ENCODE measurements around the gene PLEKHH2.
"Not testable (repeated sequence)": the region's sequence is repeated elsewhere in the genome, so short reads cannot be mapped to it uniquely, and the experiment has no call there.

The PLEKHH2 gene

GRCh38 chr2:43637030-43637803, at the start of gene PLEKHH2:
TSS of gene PLEKHH2 (plus strand) at chr2:43637260. CDS start at chr2:43644674, 7,414 bp downstream.
- peak; percentile 54 for DNase-seq

DNA sequence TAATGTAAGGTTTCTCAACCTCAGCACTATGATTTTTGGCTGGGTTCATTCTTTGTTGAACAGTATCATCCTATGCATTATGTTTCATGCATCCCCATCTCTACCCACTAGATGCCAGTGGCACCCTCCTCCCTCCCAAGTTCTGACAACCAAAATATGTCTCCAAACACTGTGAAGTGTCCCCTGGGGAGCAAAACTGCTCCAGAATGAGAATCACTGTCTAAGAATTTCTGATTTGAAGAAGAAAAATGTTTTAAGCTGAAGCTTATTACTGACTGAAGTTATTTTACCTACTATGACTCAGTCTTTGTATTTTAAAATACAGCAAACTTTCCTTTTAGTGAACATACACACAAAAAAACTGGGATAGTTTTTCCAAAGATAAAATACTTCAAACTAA, 44.6 kb upstream of the PLEKHH2 start:
- DNase-seq = no peak

- DNase-seq = peak; percentile 26
Observed at GRCh38 chr2:43593254-43593653, 43.8 kb upstream of the PLEKHH2 start.

DNA sequence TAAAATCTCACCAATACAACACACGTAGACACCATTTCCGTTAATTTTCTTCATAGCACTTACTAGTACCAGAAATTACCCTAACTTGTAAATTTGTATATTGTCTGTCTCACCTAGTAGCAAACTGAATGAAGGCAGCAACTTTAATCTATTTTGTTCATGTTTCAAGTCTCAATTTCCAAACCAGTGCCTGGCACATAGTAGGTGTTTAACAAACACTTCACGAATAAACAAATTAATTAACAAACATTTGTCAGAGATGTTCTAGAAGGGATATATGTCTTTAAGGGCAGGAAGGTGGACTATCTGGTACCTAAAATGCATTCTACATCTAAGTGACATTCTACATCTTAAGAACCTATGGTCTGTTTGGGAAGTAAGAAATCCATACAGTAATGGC, 42.2 kb upstream of the PLEKHH2 start:
- DNase-seq = no peak

DNA sequence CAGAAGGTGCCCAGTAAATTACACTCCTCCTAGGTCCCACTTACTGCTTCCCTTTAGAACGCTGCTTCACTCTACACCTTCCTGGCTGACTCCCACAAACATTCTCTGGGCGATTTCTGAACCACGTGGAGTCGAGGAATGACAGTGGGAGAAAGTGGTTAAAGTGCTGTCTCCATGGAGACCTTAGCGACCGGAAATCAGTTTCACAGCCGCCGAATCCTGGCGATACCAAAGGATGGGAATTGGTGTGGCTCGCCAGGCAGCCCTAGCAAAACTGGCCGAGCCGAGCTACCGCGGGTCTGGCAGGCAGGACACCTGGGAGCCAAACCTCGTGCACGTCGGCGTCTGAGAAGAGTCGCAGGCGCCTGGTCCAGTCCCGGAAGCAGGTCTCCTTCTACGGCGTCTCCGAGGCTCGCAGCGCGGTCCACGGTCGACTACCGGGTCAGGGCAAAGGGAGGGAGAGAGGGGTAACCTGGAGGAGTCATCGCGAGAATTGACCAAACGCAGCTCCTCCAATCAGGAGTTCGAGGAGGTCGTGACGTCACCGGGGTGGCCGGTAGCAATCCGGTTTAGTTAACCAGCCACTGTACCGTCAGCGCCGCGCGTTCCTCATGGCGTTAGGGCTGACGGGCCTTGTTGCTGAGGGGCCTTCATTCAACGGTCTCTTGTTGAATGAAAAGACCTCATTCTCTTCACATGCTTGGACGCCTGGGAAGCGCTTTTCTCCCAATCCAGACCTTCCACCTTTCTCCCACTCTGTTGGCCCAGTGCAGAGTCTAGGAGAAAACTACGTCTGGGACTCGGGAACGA, 41.3 kb upstream of the PLEKHH2 start, which contains the start of gene THADA:
Gene THADA, minus strand, starts transcription at position 436 of the 810 bp plus-strand sequence. CDS start 3,646 bp downstream, outside the sequence.
- peak; percentile 92 for DNase-seq

DNA sequence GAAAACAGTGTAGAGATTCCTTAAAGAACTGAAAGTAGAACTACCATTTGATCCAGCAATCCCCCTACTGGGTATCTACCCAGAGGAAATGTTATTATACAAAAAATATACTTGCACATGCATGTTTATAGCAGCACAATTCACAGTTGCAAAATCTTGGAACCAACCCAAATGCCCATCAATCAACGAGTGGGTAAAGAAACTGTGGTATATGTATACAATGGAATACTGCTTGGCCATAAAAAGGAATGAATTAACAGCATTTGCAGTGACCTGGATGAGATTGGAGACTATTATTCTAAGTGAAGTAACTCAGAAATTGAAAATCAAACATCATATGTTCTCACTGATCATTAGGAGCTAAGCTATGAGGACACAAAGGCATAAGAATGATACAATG, 36.5 kb upstream of the PLEKHH2 start:
- not testable (repeated sequence) for DNase-seq

- DNase-seq = no peak
Observed at GRCh38 chr2:43604674-43605073, 32.4 kb upstream of the PLEKHH2 start.

- no peak for DNase-seq
Observed at GRCh38 chr2:43605079-43605655, 31.9 kb upstream of the PLEKHH2 start.

- no peak for DNase-seq
Observed at GRCh38 chr2:43605851-43606250, 31.2 kb upstream of the PLEKHH2 start.

GRCh38 chr2:43609290-43609918, 27.7 kb upstream of the PLEKHH2 start:
- peak; percentile 38 for DNase-seq

- DNase-seq = no peak
Observed at GRCh38 chr2:43610361-43610760, 26.7 kb upstream of the PLEKHH2 start.

GRCh38 chr2:43611987-43612894, 24.8 kb upstream of the PLEKHH2 start:
- DNase-seq = peak; percentile 32

DNA sequence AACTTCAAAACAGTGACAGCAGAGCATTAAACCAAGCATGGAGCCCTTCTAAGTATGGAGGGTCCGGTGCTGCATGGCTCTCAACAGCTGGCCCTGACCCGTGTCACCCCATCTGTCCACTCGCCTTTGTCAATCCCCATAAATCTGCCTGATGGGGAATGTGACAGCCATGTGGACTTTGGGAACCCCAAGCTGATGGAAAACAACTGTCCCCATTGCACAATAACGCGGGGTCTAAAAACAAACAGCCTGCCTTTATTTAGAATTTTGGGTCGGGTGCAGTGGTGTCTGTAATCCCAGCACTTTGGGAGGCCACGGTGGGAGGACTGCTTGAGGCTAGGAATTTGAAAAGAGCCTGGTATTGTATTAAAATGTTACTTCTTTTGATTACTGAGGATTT, 24.1 kb upstream of the PLEKHH2 start:
- no peak for DNase-seq

GRCh38 chr2:43616967-43617680, 19.9 kb upstream of the PLEKHH2 start:
- no peak for DNase-seq

DNA sequence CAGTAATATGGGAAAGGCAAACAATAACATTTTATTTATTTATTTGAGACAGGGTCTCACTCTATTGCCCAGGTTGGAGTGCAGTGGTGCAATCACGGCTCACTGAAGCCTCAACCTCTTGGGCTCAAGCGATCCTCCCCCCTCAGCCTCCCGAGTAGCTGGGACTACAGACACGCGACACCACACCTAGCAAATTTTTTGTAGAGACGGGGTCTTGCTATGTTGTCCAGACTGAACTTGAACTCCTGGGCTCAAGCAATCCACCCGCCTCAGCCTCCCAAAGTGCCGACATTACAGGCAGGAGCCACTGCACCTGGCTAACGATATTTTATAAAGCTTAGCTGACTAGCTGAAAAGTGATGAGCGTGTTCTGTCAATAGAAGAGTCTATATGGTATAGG, 17.5 kb upstream of the PLEKHH2 start:
- no peak for DNase-seq

- no peak for DNase-seq
Observed at GRCh38 chr2:43622931-43623451, 14.1 kb upstream of the PLEKHH2 start.

GRCh38 chr2:43631618-43632317, 5.3 kb upstream of the PLEKHH2 start:
- no peak for DNase-seq

DNA sequence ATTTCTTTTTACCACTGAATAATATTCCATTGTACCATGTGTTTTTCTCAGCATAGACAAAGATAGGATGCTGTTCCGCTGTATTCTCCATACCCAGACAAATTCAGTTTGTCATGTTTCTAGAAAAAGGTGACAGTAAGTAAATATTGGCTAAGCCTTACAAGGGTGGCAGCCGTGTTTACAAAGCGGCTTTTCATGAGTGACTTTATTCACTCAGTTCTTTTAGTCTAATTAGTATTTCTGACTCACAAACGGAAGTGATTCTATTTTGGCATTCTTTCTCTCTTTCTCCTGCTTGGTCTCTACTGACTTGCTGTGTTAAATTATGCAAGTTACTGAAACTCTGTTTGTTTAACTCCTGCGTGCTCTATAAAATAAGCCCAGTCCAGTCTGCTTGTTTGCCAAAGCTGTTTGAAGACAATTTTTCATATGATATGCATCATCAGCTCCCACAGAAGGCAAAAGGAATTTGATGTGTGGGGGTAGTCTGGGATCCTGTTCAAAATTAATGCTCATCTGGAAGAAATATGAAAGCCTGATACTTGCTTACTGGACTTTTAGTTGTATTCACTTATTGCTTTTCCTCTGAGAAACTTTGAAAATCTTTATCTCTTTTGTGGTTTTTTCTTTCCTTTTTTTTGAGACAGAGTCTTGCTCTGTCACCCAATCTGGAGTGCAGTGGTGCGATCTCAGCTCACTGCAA, 2.3 kb upstream of the PLEKHH2 start:
- DNase-seq = no peak

GRCh38 chr2:43636153-43636552, 907 bp upstream of the PLEKHH2 start:
- not testable (repeated sequence) for DNase-seq

DNA sequence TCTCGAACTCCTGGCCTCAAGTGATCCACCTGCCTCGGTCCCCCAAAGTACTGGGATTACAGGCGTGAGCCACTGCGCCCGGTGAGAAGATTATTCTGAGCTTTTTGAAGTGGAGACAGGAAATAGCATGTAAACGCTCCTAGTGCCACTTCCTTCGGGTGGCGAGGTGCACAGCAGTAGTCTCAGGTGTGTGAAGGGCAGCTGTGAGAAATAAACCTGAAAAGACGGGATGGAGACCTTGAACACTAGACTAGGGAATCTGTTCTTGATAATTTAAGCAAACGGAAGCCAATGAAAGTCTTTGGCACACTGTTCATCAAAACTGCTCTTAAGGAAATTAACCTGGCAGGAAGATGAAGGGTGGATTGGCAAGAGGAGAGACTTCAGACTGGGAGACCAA, 439 bp upstream of the PLEKHH2 start:
- DNase-seq = no peak

Measured in NCI-H2107 (cell line).